LNCAP (cell line): Measurements from ENCODE around the gene LONP1.

ENCODE experiments used
- TF ChIP-seq, protein P1 (sequence below): fragments of 450-650 bp; IDR thresholded peaks from 2 replicates; pipeline ENCODE4 v1.5.1; 2017; ENCODE audit warnings: mild to moderate bottlenecking

LONP1 gene

DNA sequence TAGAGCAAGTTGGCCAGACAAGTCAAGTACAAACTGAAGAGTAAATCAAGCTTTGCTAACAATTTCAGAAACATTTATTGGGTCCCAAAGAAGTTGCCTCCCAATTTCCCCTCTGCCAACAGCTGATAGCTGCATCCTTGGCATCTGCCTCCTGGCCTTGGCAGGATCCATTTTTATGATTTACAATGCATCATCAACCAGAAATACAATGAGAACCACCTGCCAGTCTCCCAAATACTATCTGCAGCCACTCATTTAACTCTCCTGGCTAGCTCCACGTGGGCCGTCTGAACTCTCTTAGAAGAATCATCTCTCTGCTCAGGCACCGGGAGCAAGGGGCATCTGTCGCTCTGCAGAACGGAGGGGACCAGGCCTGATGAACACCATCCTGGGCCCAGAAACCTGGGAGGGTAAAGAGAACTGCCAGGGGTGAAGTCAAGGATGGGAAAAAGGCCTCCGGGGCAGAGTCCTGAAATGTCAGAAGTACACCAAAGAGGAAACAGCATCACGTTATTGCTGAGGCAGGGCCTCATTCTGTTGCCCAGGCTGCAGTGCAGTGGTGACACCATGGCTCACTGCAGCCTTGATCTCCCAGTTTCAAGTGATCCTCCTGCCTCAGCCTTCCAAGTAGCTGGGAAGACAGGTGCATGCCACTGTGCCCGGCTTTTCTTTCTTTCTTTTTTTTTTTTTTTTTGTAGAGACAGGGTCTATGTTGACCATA lies 2.6 kb downstream of the LONP1 start:
- TF ChIP-seq, protein P1, sequence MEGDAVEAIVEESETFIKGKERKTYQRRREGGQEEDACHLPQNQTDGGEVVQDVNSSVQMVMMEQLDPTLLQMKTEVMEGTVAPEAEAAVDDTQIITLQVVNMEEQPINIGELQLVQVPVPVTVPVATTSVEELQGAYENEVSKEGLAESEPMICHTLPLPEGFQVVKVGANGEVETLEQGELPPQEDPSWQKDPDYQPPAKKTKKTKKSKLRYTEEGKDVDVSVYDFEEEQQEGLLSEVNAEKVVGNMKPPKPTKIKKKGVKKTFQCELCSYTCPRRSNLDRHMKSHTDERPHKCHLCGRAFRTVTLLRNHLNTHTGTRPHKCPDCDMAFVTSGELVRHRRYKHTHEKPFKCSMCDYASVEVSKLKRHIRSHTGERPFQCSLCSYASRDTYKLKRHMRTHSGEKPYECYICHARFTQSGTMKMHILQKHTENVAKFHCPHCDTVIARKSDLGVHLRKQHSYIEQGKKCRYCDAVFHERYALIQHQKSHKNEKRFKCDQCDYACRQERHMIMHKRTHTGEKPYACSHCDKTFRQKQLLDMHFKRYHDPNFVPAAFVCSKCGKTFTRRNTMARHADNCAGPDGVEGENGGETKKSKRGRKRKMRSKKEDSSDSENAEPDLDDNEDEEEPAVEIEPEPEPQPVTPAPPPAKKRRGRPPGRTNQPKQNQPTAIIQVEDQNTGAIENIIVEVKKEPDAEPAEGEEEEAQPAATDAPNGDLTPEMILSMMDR = no peak

DNA sequence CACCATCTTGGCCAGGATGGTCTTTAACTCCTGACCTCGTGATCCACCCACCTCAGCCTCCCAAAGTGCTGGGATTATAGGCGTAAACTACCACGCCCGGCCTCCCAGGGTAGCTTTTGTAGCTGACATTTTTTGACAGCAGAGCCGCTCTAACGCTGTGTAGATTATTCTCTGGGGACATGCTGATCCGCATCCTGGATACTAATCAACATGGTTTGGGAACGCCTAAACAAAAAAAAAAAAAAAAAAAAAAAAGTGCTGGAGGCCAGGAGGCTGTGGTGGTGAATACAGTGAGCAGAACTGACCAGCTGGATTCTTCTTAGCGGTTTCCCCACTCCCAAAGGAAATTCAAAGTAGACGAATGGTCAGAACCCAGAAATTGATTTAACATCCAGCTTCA lies 5.1 kb downstream of the LONP1 start:
- TF ChIP-seq, protein P1 = no peak

DNA sequence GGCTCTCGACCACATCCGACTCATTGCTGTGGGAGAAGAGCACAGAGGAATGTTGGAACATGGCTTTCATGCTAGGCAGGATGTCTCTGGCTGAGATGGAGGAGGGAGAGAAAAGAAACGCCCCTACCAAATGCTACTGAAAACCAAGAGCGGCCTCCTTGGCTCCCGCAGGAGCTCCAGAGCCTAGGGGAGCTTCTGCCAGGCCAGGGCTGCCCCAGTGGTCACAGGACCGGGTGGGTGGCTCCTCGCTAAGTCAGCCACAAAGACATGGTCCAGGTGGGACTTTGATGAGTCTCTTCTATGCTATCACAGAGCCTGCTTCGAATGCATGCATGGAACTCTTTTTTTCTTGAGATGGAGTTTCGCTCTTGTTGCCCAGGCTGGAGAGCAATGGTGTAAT lies 6.7 kb downstream of the LONP1 start:
- TF ChIP-seq, protein P1 = no peak

DNA sequence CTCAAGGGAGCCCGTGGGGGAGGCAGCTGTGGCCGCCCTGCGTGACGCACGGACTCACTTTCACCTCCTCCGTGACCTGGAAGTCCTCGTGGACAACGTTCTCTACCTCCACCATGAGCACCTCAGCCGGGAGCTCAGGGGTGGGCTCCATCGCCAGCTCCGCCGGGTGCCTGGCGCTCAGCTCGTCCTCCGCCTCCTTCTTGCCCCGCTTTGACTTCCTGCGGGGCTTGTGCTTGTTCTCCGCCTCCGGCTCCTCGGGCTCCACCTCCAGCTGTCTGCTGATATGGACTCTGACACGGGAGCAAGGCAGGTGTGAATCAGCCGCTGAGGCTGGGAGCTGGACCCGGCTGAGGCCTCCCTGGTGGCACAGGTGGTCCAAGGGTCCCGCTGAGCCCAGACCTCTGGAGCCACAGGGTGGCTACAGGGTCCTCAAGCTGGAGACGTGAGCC lies 8.2 kb downstream of the LONP1 start:
- TF ChIP-seq, protein P1 = no peak

DNA sequence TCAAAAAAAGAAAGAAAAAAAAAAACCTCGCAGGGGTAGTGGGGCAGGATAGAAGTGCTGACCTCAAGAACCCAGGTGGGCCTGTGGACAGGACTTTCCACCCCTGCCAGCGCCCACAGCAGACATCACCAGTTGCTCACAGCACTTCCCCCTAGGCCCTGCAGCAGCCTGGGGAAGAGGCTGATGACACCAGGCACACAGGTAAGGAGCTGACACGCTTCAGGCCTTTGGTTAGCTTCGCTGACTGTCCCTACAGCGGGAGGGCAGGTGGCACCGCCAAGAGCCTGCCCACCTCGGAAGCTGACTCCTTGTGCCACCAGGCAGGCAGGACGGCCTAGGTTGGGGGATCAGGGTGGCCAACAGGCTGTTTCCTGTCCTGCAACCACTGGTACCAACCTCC lies 8.9 kb downstream of the LONP1 start:
- TF ChIP-seq, protein P1 = no peak

DNA sequence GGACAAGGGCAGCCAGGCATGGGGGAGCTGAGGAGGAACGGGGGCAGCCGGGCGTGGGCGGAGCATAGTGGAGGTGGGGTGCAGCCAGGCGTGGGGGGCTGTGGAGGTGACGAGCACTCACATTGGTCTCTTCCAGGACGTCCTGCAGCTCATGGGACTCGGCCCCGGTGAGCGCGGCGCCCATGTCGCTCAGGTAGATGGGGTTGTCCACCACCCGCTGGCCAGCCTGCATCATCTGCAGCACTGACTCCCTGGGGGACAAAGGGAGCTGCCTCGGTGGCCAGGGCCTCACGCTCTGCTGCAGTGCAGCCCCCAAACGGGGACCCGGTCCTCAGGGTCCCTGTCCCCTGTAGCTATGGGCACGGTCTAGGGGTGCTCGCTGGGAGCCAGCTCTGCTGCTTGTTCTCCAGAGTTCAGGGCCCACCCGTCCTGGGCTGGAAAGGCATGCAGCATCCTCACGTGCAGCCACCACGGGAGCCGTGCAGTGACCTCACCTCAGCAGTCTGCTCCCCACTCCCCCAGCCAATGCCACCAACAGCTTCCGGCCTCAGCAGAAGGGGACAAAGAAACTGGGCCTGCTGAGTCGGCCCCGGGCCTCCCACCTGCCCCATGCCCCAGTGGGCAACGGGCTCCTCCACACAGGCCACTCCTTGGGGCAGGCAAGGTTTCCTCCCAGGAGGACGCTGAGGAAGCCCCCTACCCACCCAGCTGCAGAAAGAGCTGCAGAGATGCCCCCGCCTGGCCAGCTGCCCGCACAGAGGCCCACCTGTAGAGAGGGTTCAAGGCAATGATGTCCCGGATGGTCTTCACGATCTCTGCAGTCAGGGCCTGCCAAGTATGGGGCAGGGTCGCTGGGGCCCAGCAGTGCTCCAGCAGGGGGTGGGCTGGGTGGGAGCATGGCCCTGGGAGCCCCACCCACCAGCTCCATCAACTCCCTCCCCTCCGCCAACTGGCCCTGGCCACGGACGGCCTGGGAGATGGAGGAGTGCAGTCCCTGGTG lies 12.1 kb downstream of the LONP1 start:
- TF ChIP-seq, protein P1 = no peak

DNA sequence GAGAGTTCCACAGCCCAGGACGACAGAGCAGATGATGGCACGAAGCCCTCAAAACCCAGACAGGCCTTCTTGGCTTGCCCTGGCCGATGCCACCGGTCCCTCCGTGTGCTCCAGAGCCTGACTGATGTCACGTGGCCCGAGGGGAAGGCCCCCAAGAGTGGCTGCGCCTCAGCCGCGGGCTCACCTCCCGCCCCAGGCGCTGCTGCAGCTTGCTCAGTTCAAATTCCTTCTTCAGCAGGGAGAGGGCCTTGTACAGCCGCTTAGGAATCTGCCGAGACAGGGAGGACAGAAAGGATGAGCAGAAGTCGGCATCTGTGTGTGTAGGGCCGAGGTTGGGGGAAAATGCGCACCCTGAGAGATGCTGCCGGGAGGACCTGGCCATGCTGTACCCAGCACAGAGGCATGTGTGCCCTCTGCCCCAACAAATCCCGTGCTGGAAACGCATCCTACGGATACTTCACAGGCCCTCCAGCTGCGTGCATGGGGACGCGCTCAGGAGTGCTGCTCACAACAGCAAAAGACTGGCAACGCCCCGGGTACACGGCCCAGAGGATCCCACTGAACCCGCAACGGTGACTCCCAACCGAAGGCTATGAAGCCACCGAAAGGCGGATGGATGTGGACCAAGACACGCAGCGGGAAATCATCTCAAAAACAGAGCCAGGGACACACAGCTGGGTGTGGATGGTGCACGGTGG lies 12.9 kb downstream of the LONP1 start:
- TF ChIP-seq, protein P1 = no peak
